ENCODE measurements around the gene DCAF10.
"Not testable (repeated sequence)": the region's sequence is repeated elsewhere in the genome, so short reads cannot be mapped to it uniquely, and the experiment has no call there.

DCAF10 gene

GRCh38 chr9:37796232-37796631 lies 4.4 kb upstream of the DCAF10 start:
- no peak for DNase-seq

DNA sequence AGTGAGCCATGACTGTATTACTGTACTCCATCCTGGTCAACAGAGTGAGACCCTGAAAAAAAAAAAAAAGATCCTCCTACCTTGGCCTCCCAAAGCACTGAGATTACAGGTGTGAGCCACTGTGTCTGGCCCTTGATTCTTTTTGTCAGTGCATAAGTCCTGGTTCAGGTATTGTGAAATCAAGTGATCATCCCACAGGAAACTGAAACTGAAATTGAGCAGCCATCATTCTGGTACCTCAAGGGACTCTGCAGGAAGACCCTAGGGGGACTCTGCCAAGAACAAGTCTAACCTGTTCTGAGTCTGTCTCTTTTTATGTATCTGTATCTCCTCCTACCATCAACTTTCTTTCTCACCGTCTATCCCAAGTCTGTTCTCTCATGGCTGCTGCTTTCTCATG lies 1.9 kb upstream of the DCAF10 start:
- DNase-seq: no peak

DNA sequence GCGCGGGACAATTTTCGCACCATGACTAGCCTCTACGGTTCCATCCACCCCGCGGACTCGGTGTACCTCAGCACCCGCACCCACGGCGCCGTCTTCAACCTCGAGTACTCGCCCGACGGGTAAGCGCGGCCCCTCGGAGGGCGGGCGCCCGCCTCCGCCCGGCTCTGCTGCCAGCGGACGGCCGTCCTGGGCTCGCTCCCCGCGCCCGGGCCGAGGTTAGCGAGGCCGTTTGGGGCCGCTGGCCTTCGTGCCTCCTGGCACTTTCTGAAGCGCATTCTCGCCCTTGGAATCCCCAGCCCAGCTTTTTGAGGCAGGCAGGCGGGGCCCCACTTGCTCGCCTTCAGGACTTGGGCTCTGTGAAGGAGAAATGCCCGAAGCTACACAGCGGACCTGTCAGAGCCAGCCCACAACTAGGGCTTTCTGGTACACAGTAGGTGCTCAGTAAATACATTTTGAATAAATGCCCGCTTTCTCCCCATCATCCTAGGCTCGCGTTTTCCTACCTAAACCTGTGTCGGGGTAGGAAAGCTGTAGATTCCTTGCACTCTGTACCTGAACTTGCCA lies 772 bp downstream of the DCAF10 start:
- DNase-seq: no peak

DNA sequence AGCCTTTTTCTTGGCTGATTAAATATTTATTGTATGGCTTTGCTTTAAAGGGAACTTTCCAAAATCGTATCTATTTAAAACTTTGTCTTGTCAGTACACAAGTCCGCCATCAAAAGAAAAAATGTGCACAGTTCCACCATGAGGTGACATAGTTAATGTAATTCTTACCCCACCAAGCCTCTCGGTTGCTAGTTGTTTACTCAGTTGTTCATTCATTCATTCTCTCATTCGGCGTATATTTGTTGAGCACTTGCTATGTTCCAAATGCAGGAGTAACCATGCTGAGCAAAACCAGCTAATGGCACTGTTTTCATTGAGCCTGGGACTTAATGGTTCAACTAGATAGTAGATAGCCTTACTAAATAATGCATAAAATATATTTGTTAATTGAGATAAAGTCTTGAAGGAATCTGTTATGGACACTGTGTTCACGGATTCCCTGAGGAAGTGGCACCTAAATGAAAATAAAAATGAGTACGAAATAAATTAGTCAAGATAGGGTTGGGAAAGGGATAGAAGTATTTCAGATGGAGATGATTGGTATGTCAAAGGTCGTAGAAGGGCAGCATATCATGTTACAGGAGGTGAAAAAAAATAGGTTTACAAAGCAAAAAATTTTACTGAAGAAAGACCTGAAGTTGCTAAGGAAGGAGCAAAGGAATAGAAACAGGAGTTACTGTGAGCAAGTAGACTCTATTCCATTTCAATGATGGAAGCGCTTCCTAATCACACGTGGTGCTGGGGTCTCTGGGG lies 1.5 kb downstream of the DCAF10 start:
- no peak for DNase-seq

- DNase-seq: no peak
Observed at GRCh38 chr9:37806271-37806670, 5.7 kb downstream of the DCAF10 start.

DNA sequence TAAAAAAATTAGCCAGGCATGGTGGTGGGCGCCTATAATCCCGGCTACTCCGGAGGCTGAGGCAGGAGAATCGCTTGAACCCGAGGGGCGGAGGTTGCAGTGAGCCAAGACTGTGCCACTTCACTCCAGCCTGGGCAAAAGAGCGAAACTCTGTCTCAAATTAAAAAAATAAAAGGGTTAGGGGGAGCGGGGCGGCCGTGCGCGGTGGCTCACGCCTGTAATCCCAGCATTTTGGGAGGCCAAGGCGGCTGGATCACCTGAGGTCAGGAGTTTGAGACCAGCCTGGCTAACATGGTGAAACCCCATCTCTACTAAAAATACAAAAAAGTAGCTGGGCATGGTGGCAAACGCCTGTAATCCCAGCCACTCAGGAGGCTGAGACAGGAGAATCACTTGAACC lies 9.1 kb downstream of the DCAF10 start:
- DNase-seq: not testable (repeated sequence)

- no peak for DNase-seq
Observed at GRCh38 chr9:37811906-37812476, 11.4 kb downstream of the DCAF10 start.

DNA sequence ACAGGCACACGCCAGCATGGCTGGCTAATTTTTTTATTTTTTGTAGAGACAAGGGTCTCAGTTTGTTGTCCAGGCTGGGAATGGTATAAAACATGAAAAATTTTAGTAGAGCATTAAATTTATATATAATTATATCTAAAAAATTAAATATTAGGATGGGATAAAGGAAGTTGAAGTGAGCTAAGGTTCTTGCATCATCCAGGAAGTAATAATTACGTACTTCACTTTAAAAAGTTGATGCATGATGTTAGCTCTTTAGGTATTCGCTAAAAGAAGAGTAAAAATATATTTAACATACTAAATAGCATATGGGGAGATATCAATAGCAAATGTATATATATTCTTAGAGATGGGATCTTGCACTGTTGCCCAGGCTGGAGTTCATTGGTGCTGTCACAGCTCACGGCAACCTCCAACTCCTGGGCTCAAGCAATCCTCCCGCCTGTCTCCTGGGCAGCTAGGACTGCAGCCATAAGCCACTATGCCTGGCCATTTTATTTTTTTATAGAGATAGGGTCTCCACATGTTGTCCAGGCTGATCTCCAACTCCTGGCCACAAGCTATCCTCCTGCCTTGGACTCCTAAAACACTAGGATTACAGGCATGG lies 12.3 kb downstream of the DCAF10 start:
- no peak for DNase-seq

DNA sequence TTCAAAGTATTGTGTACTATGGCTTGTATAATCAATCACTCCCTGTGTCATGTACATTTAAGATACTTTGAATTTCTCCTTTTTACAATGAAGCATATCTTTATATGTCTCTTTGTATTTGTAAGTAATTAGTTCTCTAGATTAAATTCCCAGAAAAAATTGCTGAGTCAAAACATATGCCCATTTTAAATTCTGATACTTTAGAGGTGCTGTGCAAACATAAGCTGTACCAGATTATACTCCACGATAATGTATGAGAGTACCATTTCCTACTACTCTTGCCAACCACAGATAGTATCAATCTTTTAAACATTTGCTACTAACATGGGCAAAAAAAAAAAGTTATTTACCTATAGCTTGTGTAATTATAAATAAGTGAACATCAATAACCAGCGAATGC lies 18.3 kb downstream of the DCAF10 start:
- DNase-seq: no peak

DNA sequence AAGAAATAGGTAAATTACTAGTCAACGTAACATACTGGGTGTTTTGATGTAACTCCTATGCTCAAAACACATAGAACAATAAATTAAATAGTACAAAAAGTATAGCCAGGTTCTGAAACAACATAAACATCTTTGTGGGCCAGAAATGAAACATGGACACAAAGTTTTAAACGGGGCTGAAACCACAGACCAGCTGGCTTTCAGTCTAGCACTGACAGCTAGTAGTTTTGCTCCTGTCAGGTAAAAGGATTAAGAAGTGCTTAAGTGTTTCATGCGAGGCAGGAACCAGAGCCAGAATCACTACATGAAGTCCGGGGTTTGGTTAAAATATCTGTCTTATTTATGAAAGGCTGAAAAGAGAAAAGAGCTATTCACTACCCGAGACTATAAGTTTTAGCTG lies 19.5 kb downstream of the DCAF10 start:
- DNase-seq: no peak

GRCh38 chr9:37825174-37825573 lies 24.6 kb downstream of the DCAF10 start:
- DNase-seq: not testable (repeated sequence)

- DNase-seq: no peak
Observed at GRCh38 chr9:37827483-37828165, 27.0 kb downstream of the DCAF10 start.

DNA sequence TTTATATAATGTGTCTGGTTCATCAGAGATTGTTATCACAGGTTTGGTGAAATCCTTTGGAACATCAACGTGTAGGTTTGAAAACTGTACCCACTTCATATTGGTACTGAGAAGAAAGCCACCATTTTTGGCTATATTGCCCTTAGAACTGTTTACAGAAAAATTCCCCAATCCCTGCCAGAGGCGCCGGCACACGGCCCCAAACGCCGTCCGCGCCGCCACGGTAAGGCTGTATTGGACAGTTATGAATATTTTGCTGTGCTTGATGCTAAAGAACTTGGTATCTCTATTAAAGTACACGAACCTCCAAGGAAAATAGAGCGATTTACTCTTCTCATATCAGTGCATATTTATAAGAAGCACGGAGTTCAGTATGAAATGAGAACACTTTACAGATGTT lies 35.2 kb downstream of the DCAF10 start:
- no peak for DNase-seq

GRCh38 chr9:37836386-37836785 lies 35.8 kb downstream of the DCAF10 start:
- DNase-seq: no peak

GRCh38 chr9:37839496-37840461 lies 39.2 kb downstream of the DCAF10 start:
- no peak for DNase-seq

DNA sequence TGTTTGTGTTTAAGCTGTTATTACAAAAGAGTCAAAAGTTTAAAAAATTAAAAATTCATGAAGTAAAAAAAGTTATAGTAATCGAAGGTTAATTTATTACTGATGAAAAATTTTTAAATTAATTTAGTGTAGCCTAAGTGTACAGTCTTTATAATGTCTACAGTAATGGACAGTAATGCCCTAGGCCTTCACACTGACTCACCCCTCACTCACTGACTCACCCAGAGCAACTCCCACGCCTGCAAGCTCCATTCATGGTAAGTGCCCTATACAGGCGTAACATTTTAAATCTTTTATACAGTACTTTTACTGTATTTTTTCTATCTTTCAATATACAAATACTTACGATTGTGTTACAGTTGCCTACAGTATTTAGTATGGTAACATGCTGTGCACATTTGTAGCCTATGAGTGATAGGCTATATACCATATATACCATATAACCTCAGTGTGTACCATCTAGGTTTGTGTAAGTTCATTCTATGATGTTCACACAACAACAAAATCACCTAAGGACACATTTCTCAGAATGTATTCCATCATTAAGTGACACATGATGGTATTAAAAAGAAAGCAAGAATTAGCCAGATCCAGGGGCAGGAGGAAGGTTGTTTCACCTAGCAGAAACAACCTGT lies 40.1 kb downstream of the DCAF10 start:
- DNase-seq: no peak

- no peak for DNase-seq
Observed at GRCh38 chr9:37852222-37852621, 51.6 kb downstream of the DCAF10 start.

GRCh38 chr9:37856551-37856950 lies 56.0 kb downstream of the DCAF10 start:
- no peak for DNase-seq

- DNase-seq: no peak
Observed at GRCh38 chr9:37859043-37859442, 58.4 kb downstream of the DCAF10 start.

GRCh38 chr9:37862530-37862929 lies 61.9 kb downstream of the DCAF10 start:
- DNase-seq: no peak

DNA sequence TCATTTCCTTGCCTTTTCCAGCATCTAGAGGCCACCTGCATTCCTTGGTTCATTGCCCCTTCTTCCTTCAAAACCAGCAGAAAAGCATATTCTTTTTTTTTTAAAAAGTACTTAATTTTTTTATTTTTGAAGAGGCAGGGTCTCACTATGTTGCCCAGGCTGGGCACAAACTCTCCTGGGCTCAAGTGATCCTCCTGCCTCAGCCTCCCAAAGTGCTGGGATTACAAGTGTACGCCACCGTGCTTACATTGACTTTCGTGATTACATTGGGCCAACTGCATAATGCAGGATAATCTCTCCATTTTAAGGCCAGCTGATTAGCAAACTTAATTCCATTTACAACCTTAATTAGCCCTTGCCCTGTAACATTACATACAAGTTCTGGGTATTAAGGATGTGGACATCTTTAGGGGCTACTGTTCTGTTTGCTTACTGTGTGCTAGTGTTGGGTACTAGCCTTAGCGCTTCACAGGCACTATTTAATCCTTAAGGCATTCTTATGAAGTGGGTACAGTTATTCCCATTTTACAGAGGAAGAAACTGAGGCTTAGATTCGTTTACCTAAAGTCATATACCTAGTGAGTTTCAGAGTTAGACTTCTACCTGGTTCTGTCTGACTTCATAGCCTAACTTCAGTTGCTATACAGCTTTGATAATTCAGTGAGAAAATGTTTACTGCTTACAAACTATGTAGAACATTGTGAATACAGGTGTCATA lies 69.6 kb downstream of the DCAF10 start:
- no peak for DNase-seq

All from activated CD4-positive, alpha-beta T cell treated with anti-CD3 and anti-CD28 coated beads, Interleukin-2, amount 50 U/mL, for 1 hour (primary cell).